ENCODE data around the gene TRIM50. TPM values are rescaled to one million over a fixed set of nuclear protein-coding genes. Genes with fewer than 3 reads are reported as not detected.
"Not testable (repeated sequence)": the region's sequence is repeated elsewhere in the genome, so short reads cannot be mapped to it uniquely, and the experiment has no call there.

The TRIM50 gene
- total RNA-seq, 1 donor from 2014 or later = not detected

DNA sequence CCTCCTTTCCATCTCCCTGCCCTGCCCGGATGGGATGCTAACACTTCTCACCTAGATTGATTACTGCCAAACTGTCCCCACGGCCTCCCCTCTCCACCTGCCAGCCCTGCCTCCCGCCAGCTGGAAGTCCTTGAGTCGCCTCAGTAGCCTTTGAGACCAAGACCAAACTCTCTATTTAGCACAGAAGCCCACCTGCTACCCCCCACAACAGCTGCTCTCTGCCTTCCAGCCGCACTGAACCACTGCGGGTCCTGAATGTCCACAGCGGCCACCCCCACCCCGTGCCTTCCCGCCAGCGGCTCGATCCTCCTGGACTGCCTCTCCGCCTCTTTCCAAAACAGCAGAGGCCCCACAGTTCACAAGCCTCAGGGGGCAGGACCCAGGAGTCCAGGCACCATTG, 39.1 kb upstream of the TRIM50 start:
- no peak overlapping the region for H3K27ac Mint-ChIP-seq (ENCODE audit: unreplicated experiment)
- H3K27me3 Mint-ChIP-seq (ENCODE audit: low read depth) = peaks cover 11% of the 10 kb centered on the region
- no peaks in the 10 kb centered on the region for H3K9me3 Mint-ChIP-seq (ENCODE audit: low read depth)
- no peak overlapping the region for H3K4me3 Mint-ChIP-seq (ENCODE audit: unreplicated experiment)
- H3K4me1 Mint-ChIP-seq (ENCODE audit: low read depth) = no peaks in the 10 kb centered on the region
- no peak for DNase-seq (ENCODE audit: low spot score)
- no peaks in the 10 kb centered on the region for H3K36me3 Mint-ChIP-seq (ENCODE audit: low read depth)
- TF ChIP-seq CTCF (IDR thresholded peaks at IDR 0.05) = no peak

GRCh38 chr7:73366127-73366526, 38.2 kb upstream of the TRIM50 start:
- H3K9me3 Mint-ChIP-seq (ENCODE audit: low read depth) = no peaks in the 10 kb centered on the region
- DNase-seq (ENCODE audit: low spot score) = no peak
- TF ChIP-seq CTCF (IDR thresholded peaks at IDR 0.05) = no peak
- H3K4me3 Mint-ChIP-seq (ENCODE audit: unreplicated experiment) = no peak overlapping the region
- H3K27me3 Mint-ChIP-seq (ENCODE audit: low read depth) = peaks cover 11% of the 10 kb centered on the region
- no peaks in the 10 kb centered on the region for H3K36me3 Mint-ChIP-seq (ENCODE audit: low read depth)
- no peaks in the 10 kb centered on the region for H3K4me1 Mint-ChIP-seq (ENCODE audit: low read depth)
- no peak overlapping the region for H3K27ac Mint-ChIP-seq (ENCODE audit: unreplicated experiment)

DNA sequence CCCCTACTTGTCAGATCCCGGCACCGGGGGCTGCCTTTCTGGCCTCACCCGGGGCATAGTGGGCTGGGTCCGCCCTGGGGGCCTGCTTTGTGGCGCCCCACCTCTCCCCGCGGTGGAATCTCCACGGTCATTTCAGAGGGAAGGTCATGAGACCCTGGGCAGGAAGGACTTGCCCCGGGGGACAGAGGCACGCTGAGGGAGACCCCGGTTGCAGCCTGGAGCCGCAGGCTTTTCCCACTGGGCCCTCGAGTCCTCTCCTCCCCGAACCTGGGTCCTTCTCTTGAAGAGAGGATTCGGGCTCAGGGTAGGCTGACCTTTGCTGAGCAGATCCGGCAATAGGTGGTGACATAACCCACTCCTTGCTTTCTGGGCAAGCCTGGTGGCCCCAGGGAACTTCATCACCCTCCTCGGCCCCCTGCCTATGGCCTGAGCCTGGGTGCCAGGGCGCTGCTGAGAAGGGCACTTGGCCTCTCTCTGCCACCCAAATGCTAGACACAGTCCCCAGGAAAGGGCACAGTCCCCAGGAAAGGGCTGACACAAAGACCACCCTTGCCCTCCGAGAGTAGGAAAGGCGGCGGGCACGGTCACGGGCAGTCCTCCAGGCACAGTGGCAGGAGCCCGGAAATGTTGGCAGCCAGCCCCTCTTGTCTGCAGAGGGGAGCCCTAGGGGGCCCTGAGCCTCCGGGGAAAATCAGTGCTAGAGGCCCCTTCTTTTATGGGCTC, 36.3 kb upstream of the TRIM50 start:
- Mint-ChIP-seq H3K4me1 (ENCODE audit: low read depth) (peaks cover 4% of the 10 kb centered on the region), H3K36me3 (ENCODE audit: low read depth) (no peaks in the 10 kb centered on the region), H3K4me3 (ENCODE audit: unreplicated experiment) (no peak overlapping the region), H3K27ac (ENCODE audit: unreplicated experiment) (no peak overlapping the region), H3K9me3 (ENCODE audit: low read depth) (no peaks in the 10 kb centered on the region), H3K27me3 (ENCODE audit: low read depth) (peaks cover 11% of the 10 kb centered on the region)
- no peak for TF ChIP-seq CTCF (IDR thresholded peaks at IDR 0.05)
- peak; percentile 75 for DNase-seq (ENCODE audit: low spot score)

DNA sequence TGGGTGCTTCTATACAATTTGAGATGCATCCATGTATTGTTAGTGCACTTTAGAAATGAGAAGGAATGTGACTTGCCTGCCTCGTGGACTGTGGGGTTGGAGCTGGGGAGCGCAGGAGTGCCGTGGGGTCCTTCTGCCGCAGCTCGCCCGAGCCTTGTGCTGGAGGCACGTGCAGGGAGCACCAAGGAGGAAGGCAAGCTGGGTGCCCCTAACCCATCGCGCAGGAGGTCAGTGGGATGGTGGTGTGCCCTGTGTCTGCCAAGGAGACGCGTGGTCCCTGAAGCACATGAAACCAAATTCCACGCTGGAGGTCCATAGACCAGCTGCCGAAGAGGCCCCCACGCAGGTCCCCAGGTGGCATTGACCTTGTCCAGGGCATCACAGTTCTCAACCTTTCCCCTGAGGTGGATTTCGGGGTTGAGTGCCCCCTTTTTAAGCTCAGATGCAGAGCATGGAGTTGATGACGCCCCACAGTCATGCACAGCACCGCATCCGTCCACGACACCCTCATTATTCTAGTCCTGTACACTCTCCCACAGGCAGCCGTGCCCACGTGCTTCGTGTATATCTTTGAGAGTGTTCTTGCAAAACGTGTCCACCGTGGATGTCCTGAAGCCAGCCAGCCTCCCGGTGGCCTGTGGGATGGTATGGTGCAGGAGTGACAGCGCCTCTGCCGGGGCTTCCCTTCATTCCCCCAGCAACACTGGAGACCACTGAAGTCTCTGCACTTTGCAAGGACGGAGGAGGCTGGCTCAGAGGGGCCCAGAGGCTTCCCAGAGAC, 35.5 kb upstream of the TRIM50 start:
- Mint-ChIP-seq H3K27ac (ENCODE audit: unreplicated experiment) (no peak overlapping the region), H3K27me3 (ENCODE audit: low read depth) (peaks cover 11% of the 10 kb centered on the region), H3K4me1 (ENCODE audit: low read depth) (peaks cover 7% of the 10 kb centered on the region), H3K36me3 (ENCODE audit: low read depth) (no peaks in the 10 kb centered on the region), H3K4me3 (ENCODE audit: unreplicated experiment) (no peak overlapping the region), H3K9me3 (ENCODE audit: low read depth) (no peaks in the 10 kb centered on the region)
- TF ChIP-seq CTCF (IDR thresholded peaks at IDR 0.05) = no peak
- peak; percentile 87 for DNase-seq (ENCODE audit: low spot score)

GRCh38 chr7:73360590-73360989, 32.7 kb upstream of the TRIM50 start:
- peaks cover 14% of the 10 kb centered on the region for H3K4me1 Mint-ChIP-seq (ENCODE audit: low read depth)
- not testable (repeated sequence) for H3K27me3 Mint-ChIP-seq (ENCODE audit: low read depth); H3K36me3 Mint-ChIP-seq (ENCODE audit: low read depth); H3K9me3 Mint-ChIP-seq (ENCODE audit: low read depth); DNase-seq (ENCODE audit: low spot score); H3K27ac Mint-ChIP-seq (ENCODE audit: unreplicated experiment); H3K4me3 Mint-ChIP-seq (ENCODE audit: unreplicated experiment)
